T-helper 1 cell treated with Interleukin-12 subunit alpha and Interleukin-12 subunit beta and Interleukin-4 antibody, amounts not matched to agents 30 ng/mL and 1 ng/mL, for 36 hours (primary cell): Measurements from ENCODE around the gene RNF113A. TPM values are rescaled to one million over a fixed set of nuclear protein-coding genes. Genes with fewer than 3 reads are reported as not detected.
"Not testable (repeated sequence)": the region's sequence is repeated elsewhere in the genome, so short reads cannot be mapped to it uniquely, and the experiment has no call there.

Source experiments
- intact Hi-C: fragments of 100-400 bp; cut with micrococcal nuclease; formaldehyde crosslinking; loops from one replicate; pipeline ENCODE4 v1.15.1; 2024
- total RNA-seq: library from RNA; stranded (reverse); gene quantifications from 2 replicates; pipeline ENCODE4 v1.2.3, GENCODE V29; 2022

Gene RNF113A
- 29.1 and 30.7 TPM in 2 replicates for total RNA-seq

- intact Hi-C loops = loop anchor here (1.0 to 5.0 kb wide), 15 partner anchors 9 to 1524 kb away; partner anchors contain the start of genes NKAP, NKRF, PGRMC1 and RPL39
These were observed at the start of gene RNF113A, which contains the start of gene NDUFA1 for GRCh38 chrX:119871599-119872395. Gene RNF113A, minus strand, starts transcription at chrX:119871733. Its CDS starts 120 bp downstream, at chrX:119871613. Gene NDUFA1, plus strand, starts transcription at chrX:119871832. Its CDS starts 80 bp downstream, at chrX:119871912.

- intact Hi-C loops = no loop called here
These were observed 48.5 kb upstream of the RNF113A start for GRCh38 chrX:119919835-119920585.

- intact Hi-C loops = no loop called here
These were observed 46.3 kb upstream of the RNF113A start for GRCh38 chrX:119917877-119918276.

GRCh38 chrX:119916310-119916709 lies 44.8 kb upstream of the RNF113A start:
- intact Hi-C loops = no loop called here

- intact Hi-C loops = no loop called here
These were observed 29.4 kb upstream of the RNF113A start for GRCh38 chrX:119900976-119901375.

GRCh38 chrX:119899125-119899524 lies 27.6 kb upstream of the RNF113A start:
- intact Hi-C loops = no loop called here

- intact Hi-C loops = no loop called here
These were observed 24.4 kb upstream of the RNF113A start, which contains the start of gene AKAP14 for GRCh38 chrX:119895843-119896326. Gene AKAP14, plus strand, starts transcription at chrX:119895893. Its CDS starts 7,331 bp downstream, at chrX:119903224.

- intact Hi-C loops = not testable (repeated sequence)
These were observed 20.6 kb upstream of the RNF113A start for GRCh38 chrX:119891961-119892692.

GRCh38 chrX:119890626-119891025 lies 19.1 kb upstream of the RNF113A start:
- intact Hi-C loops = not testable (repeated sequence)

- intact Hi-C loops = no loop called here
These were observed 16.3 kb upstream of the RNF113A start for GRCh38 chrX:119887721-119888425.

GRCh38 chrX:119885554-119886428 lies 14.3 kb upstream of the RNF113A start:
- intact Hi-C loops = loop anchor here (1.0 kb wide), 3 partner anchors 14 to 369 kb away; partner anchors contain the start of genes NDUFA1, NKAP and RNF113A

- intact Hi-C loops = loop anchor here (1.0 to 2.0 kb wide), 4 partner anchors 8 to 364 kb away; partner anchors contain the start of genes RPL39 and UPF3B
These were observed 9.3 kb upstream of the RNF113A start for GRCh38 chrX:119880552-119881437.

- intact Hi-C loops = loop anchor here (1.0 to 2.0 kb wide), 2 partner anchors 8 to 27 kb away; partner anchors contain the start of gene UPF3B
These were observed 8.5 kb upstream of the RNF113A start for GRCh38 chrX:119880076-119880475.

- intact Hi-C loops = no loop called here
These were observed 7.2 kb upstream of the RNF113A start for GRCh38 chrX:119878740-119879139.

- intact Hi-C loops = loop anchor here (1.0 to 5.0 kb wide), 14 partner anchors 15 to 1524 kb away; partner anchors contain the start of genes NKAP, NKRF, PGRMC1 and RPL39
These were observed 311 bp downstream of the RNF113A start for GRCh38 chrX:119871245-119871598.

GRCh38 chrX:119870626-119871131 lies 854 bp downstream of the RNF113A start:
- intact Hi-C loops = loop anchor here (1.0 to 5.0 kb wide), 14 partner anchors 16 to 1523 kb away; partner anchors contain the start of genes NKAP, NKRF, PGRMC1 and RPL39

- intact Hi-C loops = loop anchor here (1.0 to 2.0 kb wide), 8 partner anchors 18 to 385 kb away; partner anchors contain the start of genes NDUFA1, NKAP, NKRF and RNF113A
These were observed 18.1 kb downstream of the RNF113A start for GRCh38 chrX:119853444-119853843.
